Smooth muscle cell of the coronary artery (primary cell): Measurements from ENCODE around the gene SRMS. TPM values are rescaled to one million over a fixed set of nuclear protein-coding genes. Genes with fewer than 3 reads are reported as not detected.

Experiments
- total RNA-seq: library from RNA; depleted of rRNA; stranded (reverse); fragments of >200 nt; gene quantifications from 2 replicates; pipeline ENCODE4 v1.2.3, GENCODE V29; 2014; ENCODE audit warnings: low replicate concordance

Gene SRMS, protein sequence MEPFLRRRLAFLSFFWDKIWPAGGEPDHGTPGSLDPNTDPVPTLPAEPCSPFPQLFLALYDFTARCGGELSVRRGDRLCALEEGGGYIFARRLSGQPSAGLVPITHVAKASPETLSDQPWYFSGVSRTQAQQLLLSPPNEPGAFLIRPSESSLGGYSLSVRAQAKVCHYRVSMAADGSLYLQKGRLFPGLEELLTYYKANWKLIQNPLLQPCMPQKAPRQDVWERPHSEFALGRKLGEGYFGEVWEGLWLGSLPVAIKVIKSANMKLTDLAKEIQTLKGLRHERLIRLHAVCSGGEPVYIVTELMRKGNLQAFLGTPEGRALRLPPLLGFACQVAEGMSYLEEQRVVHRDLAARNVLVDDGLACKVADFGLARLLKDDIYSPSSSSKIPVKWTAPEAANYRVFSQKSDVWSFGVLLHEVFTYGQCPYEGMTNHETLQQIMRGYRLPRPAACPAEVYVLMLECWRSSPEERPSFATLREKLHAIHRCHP
- total RNA-seq = not detected in 2 replicates

DNA sequence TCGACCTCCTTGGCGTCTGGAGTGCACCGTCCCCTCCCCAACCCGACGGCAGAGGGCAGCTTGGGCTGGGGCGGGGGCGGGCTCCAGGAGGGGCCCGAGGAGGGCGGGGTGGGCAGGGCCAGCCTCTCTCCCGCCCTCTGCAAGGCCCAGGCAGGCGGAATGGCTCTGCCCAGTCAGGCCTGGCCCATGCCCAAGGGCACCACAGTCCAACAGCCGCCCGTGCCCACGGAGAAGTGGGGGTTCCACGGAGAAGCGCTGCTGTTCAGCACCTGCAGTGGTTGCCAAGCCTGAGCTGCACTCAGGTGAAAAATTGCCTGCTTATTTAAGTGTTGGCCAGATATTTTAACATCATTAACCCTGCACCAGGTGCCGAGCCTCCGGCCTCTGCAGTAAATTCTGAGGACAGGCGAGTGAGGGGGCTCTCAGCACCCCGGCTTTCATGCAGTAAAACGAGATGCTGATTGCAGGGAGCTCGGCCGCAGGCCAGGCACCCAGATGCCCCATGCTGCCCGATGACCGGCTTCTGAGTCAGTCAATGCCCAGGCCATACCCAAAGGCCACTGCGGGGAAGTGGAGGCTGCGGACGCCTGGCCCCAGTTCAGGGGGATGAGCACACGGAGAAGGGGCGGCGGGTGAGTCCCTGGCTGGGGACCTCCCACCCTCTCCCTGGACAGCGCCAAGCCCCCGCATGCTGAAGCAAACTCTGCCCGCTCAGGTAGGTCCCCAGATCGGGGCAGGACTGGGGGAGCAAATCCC lies at the start of gene SRMS:
SRMS (minus strand) TSS at position 25 of the 756 bp plus-strand sequence. CDS start 286 bp downstream, outside the sequence.

DNA sequence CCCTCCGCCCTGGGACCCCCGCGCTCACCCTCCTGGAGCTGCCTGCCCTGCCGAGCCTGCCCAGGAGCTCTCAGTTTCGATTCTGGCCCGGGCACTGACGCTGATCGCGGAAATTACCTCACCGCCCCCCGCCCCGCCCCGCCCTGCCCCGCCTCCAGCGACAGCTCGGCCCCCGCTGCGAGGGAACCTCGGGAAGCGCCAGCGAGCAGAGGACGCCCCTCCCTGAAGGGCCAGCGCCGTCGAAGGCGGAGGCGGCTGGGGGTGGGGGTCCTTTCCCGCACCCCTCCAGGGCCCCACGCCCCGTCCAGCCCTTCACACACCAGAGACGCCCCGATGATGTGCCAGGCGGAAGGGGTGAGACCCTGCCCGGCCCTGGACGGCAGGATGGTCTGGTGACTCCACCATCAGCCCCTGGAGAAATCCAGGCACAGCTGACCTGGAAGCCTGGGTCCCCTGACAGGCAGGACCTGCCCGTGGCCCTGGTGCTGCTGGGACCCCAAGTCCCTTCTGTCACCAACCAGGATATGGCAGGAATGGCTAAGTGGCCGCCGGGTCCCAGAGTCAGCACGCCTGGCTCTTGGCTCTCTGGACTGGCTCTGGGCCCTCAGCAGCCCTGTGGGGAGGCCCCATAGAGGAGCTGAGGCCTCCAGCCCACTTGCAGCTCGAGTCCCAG lies 26.7 kb upstream of the SRMS start, which contains the start of gene HELZ2:
HELZ2 (minus strand) TSS at position 84 of the 673 bp plus-strand sequence. CDS start 1,854 bp downstream, outside the sequence.

DNA sequence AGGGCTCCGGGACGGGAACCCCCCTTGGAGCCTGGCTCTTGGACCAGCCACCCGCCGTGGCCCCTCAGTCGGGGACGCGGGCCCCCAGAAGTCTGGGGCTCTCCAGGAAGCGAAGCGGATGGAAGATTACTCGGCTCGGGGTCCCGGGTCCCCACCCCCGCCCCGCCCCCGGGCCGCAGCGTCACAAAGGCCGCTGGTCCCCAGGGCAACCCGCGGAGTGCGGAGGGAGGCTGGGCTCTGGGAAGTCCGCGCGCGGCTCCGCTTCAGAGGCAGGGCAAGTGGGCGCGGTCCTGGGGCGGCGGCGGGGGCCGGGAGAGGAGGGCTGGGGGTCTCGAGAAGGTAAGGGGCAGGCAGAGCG lies 6.4 kb upstream of the SRMS start, which contains the start of gene FNDC11:
FNDC11 (plus strand) TSS at position 227 of the 358 bp plus-strand sequence. CDS start 1,505 bp downstream, outside the sequence.

DNA sequence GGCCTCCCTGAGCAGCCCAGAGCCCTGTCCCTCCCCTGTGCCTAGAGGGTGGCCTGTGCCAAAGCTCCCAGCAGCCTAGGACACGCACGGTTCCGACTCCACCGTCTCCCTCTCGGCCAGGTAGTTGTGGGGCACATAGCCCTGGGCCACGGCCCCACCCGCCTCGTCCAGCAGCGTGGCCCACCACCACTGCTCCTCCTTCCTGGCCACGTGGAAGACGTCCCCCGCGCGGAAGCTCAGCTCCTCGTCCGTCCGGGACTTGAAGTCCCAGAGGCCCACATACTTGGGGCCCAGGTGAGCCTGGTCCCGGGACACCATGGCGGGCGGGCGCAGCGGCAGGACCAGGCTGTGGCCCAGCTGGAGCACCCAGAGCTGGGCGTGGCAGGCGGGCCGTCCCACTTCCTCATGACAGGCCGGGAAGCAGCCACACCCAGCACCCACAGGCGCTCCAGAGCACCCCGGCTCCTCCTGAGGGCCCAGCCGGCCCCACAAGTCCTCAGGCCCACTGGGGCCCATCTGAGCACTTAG lies 10.5 kb downstream of the SRMS start, which contains the start of gene PTK6:
PTK6 (minus strand) TSS at position 380 of the 528 bp plus-strand sequence; CDS start at position 318, 62 bp downstream.

DNA sequence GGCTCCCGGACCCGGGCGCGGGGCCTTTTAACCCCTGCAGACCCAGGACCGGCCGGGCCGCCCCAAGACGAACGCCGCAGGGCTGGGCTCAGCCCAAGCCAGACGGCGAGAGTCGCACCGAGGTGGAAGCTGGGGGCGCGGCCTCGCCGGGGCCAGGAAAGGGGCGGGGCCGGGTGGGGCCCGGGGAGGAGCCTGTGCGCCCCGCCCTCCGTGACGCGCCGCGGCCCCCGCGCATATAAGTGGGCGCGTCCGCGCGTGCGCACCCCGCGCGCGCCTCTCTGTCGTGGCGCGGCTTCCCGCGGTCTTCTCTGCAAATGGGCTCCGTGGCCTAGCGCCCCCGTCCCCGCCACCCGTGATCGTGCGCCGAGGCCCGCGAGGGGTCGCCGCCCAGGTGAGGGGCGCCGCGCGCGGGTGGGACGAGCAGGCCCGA lies 27.0 kb downstream of the SRMS start, which contains the start of gene PPDPF:
PPDPF (plus strand) TSS at position 262 of the 430 bp plus-strand sequence. CDS start 544 bp downstream, outside the sequence.

DNA sequence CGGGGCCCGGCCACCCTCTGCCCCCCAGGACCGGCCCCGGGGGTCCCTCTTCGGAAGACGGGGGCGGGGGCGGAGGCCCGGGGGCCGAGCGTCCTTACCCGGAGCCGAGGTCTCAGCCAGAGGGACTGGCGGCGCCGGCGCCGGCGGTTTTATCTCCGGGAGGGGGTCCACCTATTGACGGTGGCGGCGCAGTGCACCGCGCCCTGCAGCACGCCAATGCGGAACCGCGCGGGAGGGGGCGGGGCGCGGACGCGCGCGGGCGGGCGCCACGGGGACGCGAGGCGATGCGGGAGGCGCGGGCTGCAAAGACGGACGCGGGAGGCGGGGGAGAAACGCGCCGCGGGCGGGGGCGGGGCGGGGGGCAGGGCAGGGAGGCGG lies 48.6 kb downstream of the SRMS start, which contains the start of gene EEF1A2:
EEF1A2 (minus strand) TSS at position 124 of the 378 bp plus-strand sequence. CDS start 1,320 bp downstream, outside the sequence.

Other genes starting within 250 kb of the SRMS start
- not detected in 2 replicates for gene CHRNA4, start 186.4 kb downstream of the SRMS start, total RNA-seq
- gene KCNQ2, start 75.1 kb downstream of the SRMS start, total RNA-seq = not detected in 2 replicates
- 0.47 and 2.5 TPM in 2 replicates for gene EEF1A2, start 48.7 kb downstream of the SRMS start, total RNA-seq
- 8.0 and 19.2 TPM in 2 replicates for gene PPDPF, start 27.0 kb downstream of the SRMS start, total RNA-seq
- under 0.01 TPM in 1 of 2 replicates, not detected in the other for gene PTK6, start 10.4 kb downstream of the SRMS start, total RNA-seq
- 0.12 and 0.30 TPM in 2 replicates for gene FNDC11, start 6.4 kb upstream of the SRMS start, total RNA-seq
- gene HELZ2, start 26.5 kb upstream of the SRMS start, total RNA-seq = 21.7 and 37.2 TPM in 2 replicates
- gene GMEB2, start 79.4 kb upstream of the SRMS start, total RNA-seq = 5.6 and 6.8 TPM in 2 replicates
- gene STMN3, start 105.7 kb upstream of the SRMS start, total RNA-seq = 2.0 and 6.7 TPM in 2 replicates
- gene RTEL1, start 110.6 kb upstream of the SRMS start, total RNA-seq = 9.2 and 12.5 TPM in 2 replicates
- gene TNFRSF6B, start 148.9 kb upstream of the SRMS start, total RNA-seq = 0.68 and 7.8 TPM in 2 replicates
- gene ARFRP1, start 160.2 kb upstream of the SRMS start, total RNA-seq = 40.9 and 87.1 TPM in 2 replicates
- 15.3 and 28.8 TPM in 2 replicates for gene ZGPAT, start 160.3 kb upstream of the SRMS start, total RNA-seq
- 1.4 and 2.3 TPM in 2 replicates for gene LIME1, start 188.9 kb upstream of the SRMS start, total RNA-seq
- 12.9 TPM in 2 replicates for gene SLC2A4RG, start 192.0 kb upstream of the SRMS start, total RNA-seq